GM21360 (cell line): ENCODE results near the gene ADGRL3.
"Not testable (repeated sequence)": the region's sequence is repeated elsewhere in the genome, so short reads cannot be mapped to it uniquely, and the experiment has no call there.

Experiments
- ATAC-seq: cut with Tn5 transposase; IDR thresholded peaks from one replicate; pipeline ENCODE4 v1.9.1; 2021; ENCODE audit warnings: mild to moderate bottlenecking, moderate library complexity; ENCODE audit not compliant: unreplicated experiment

Gene ADGRL3

DNA sequence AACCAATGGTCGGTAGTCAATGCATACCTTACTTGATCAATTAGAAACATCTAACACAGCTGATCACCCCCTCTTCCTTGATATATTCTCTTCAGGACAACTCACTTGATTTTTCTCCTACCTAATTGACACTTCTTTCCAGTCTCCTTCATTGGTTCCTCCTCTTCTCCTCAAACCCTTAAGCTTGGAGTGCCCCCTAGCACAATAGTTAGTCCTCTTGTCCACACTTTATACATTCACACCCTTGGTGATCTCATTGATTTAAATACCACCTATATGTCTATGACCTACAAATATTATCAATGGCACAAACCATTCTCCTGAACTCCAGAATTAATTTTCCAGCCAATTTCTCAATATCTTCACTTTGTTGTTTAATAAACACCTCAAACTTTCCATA, 724.0 kb downstream of the ADGRL3 start:
- no peak for ATAC-seq

DNA sequence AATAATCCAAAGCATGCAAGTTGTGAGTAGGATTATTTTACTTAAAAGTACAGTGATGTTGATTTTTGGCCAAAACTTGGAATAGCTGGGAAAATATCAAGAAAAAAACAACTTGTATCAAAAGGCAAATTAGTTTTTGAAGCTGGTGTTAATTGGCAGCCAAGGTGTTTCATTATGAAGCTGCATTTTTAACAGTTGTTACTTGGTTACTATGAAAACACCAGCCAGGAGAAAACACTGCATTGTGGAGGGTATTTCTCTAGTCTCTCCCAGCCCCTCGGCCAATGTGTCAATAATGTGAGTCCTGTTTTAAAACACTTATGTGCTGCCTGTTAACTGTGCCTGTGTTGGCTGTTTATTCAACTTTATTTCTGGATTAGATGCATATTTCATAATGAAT, 733.4 kb downstream of the ADGRL3 start:
- ATAC-seq = no peak

DNA sequence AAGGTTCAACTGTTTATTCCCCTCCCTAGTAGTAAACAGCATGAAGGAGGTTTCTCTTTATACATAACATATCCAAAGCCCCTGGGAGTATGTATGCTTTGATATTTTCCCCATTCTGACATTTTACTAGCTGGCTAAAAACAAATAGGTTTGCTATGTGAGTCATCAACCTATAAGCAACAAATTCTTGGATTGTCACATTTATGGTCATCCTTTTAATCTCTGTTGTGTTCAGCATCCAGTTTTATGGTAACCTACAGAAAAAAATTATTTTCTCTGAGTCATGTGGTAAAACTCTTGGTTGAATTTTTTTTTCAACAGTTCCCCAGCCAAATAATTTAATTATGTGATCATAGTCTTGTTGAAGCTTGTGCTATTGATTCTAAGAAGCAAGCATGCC, 734.1 kb downstream of the ADGRL3 start:
- ATAC-seq = no peak

DNA sequence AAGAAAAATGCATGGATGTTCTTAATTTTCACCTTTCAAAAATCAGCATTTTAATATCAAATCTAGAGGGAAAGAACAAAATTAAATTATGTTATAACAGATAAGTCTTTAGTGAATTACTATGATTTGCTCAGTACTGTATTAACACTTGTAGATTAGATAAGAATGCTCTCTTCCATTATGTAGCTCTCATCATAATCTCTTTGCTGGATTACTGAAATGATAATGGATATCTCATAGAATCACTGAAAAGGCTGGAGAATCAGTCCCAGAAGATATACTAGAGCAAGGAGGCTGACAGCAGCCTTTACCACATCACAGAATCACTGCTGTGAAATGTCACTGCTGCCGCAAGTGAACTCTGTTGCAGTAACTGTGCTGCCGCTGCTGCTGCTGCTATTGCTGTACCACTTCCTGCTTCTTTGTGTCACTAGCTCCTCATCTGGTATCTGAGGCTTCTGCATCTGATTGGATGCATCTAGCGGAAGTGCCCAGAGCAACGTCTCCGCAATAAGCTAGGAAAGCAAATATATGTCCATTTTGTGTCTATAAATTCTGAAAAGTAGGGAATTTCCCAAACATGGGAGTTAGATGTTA, 738.2 kb downstream of the ADGRL3 start:
- no peak for ATAC-seq

DNA sequence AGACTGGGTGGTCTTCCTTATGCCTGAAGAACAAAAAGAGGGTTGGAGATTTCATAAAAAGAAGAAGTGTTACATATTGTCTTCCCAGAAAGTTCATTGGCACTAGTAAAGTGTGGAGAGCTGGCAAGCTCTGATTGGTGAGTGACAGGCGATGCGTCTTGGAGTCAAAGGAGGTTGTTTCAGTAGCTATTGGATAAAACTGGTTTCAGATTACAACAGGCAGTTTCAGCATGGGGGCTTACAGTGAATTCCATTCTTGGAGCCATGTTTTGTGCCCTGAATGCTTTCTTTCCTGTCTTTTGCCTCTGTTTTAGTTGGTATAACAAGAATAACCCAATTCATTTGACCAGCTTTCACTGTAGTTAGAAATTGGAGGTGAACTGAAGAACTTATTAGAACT, 750.5 kb downstream of the ADGRL3 start:
- ATAC-seq = no peak

DNA sequence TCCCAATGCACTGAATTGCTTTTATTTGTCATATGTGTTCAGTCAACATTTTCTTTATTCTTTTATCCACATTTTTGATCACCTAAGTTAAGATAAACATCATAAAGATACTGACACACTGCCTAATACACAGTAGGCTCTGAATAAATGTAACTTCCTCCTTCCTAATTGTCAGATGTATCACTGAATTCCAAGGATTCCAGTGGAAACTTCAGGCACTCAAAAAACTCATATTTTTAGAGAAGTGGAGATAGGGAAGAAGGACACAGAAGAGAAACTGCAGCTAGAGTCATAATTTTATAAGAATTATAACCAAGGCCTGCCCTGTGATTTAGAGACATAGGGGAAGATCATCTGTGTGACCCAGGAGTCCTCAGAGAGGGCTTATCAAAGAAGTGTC, 753.3 kb downstream of the ADGRL3 start:
- no peak for ATAC-seq

DNA sequence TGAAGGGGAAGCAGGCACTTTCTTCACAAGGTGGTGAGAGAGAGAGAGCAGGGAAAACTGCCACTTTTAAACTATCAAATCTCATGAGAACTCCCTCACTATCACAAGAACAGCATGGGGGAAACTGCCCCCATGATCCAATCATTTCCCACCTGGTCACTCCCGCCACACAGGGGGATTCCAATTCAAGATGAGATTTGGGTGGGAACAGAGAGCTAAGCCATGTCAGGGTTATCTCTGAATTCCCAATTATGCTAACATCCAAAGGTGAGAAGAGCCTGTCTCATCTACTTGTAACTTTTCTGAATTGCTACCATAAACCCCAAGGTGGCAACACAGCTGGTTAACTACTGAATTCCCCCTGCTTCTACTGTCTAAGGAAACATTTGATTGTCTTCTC, 758.5 kb downstream of the ADGRL3 start:
- ATAC-seq = no peak

DNA sequence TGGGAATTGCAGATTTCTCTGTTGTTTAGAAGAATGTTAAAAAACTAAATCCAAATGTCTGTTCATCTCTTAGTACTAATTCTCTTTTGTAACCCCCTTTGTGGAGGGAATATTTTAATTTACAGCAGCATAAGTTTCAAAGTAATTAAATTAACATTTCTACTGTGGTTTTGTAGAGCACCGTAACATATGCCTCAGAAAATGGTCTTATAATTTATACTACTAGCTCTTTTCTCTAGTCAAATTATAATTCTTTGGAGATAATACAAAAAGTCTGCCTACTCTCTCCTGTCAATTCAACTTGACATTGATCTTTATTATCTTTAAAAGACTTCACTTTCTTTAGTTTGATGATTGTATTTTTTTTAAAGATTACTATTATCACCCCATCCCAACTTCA, 759.0 kb downstream of the ADGRL3 start:
- ATAC-seq = no peak

DNA sequence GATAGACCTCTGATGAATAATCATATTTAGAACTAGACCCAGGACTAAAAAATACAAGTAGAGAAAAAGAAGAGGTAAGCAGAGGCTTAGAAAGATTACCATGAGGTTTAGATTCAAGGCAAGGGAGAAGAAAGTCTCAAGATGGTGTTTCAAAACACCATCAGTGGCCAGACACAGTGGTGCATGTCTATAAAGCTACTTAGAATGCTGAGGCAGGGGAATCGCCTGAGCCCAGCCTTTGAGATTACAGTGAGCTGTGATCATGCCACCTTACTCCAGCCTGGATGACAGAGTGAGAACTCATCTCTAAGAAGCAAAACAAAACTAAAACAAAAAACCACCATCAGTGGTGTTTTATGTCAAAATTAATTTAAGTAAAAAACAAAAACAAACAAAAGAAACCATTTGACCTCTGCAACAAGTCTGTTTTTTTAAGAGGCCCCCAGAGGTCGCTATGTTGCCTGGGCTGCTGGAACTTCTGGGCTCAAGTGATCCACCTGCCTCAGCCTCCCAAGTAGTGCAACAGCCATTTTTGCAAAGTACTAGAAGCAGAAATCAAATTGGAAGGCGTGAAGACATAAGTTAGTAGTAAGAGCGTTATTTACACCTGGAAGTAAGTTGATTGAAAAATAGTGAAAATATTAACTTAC, 784.3 kb downstream of the ADGRL3 start:
- ATAC-seq = no peak

DNA sequence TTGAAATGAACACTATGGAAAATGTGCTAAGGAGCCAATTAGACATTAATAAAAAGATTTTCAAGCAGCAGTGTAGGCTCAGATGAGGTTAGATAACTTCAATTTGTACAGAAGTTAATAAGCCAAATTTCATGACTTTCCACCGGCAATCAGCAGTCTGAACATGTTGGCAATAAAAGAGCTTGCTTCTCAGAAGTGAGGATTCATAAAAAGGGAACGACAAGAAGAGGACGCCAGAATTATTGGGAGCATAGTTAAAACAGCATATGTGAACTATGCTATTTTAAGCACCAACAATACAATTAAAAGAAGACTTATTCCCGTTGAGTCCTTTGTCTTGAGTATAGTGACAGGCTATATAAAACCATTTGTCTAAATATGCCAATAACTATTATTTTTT, 785.3 kb downstream of the ADGRL3 start:
- ATAC-seq = no peak

DNA sequence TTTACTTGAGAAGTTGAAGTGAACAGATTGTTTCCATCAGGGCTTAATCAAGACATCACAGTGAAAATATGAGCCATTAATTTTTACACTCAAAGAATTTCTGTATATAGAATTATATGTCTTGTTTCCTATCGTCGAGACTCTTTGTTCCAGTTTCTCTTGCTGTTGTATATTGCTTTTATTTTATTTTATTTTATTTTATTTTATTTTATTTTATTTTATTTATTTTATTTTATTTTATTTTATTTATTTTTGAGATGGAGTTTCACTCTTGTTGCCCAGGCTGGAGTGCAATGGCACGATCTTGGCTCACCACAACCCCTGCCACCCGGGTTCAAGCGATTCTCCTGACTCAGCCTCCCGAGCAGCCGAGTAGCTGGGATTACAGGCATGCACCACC, 786.8 kb downstream of the ADGRL3 start:
- ATAC-seq = not testable (repeated sequence)

DNA sequence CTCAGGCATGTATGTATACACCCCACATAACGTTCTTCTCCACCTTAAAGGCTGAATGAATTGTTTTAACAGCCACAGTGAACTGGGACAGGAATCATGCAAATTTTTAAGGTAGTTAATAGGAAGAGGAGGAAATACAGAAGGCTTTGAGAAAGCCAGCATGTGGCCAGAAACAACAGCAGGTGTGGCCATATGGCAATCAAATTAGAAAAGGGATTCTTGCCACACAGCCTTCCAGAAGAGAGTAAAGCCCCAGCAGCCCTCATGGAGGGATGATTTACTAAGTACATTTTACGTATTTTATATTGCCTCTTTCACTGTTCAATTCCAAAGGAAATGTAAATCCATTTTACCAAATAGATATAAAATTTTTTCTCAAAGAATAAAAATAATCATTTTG, 792.2 kb downstream of the ADGRL3 start:
- no peak for ATAC-seq

DNA sequence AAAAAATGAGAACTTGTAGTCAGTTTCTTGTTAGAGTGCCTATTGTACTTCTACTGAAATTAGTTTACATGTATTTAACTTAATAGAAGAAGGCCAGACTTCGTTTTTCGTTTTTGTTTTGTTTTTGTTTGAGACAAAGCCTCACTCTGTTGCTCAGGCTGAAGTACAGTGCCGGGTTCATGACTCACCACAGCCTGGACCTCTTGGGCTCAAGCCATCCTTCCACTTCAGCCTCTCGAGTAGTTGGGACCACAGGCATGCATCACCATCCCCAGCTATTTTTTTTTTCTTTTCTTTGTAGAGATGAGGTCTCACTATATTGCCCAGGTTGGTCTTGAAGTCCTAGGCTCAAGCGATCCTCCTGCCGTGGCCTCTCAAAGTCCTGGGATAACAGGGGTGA, 793.9 kb downstream of the ADGRL3 start:
- no peak for ATAC-seq

DNA sequence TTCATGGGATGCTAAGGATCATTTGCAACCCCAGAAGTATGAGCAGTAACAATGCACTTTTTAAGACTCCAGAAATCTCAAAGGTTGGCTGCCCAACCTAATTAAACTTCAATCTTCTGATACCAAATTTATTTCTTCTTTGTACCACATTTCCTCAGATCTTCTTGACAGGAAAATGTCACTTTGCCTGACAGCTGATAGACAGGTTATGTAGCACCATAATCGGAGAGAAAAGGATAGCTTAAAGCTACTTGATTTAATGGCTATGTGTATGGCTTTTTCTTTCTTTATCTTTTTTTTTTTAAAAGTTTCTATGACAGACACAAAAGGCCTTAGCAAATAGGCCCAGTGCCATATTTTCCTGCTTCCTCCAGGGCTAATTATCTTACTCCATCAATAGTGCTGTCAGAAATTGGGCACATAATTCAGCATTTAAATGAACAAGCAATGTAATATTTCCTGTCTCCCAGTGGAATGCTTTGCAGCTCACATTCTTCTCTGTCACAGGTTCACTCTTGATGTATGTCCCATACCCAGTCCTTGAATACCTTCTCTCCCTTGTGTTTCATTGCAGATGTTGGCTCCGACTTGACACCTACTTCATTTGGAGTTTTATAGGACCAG, 795.7 kb downstream of the ADGRL3 start:
- no peak for ATAC-seq

DNA sequence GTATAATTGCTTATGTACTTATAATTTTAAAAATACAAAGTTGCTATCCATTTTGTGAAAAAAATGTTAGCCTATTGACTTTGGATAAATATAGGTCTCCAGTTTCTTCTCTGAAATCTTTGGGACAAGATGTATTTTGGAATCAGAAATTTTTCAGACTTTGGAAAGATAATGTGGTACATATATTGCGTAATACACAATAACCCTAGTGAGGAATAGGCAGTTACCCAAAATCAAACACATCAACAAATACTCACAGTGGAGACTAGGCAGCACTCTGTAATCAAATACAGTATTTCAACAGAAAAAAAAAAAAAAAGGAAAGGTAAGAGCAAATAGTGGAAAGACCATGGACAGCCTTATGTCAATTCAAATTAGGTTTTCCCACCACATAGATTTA, 796.8 kb downstream of the ADGRL3 start:
- no peak for ATAC-seq

DNA sequence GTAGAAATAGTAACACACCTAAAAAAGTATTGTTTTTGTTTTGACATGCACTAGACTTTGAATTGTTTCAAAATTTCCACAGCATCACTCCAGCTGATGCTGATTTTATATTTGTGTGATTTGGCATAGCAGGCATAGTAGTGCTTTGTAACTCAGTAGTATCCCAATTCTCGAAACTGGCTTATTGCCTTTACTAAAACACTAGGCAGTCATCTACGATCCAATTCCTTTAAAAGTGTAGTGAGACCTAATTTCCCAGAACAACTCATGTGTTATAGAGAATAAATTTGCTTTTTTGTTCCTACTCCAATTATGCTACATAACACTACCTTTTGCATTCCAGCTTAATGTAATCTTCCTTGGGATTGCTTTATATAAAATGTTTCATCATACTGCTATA, 797.7 kb downstream of the ADGRL3 start:
- ATAC-seq = no peak

DNA sequence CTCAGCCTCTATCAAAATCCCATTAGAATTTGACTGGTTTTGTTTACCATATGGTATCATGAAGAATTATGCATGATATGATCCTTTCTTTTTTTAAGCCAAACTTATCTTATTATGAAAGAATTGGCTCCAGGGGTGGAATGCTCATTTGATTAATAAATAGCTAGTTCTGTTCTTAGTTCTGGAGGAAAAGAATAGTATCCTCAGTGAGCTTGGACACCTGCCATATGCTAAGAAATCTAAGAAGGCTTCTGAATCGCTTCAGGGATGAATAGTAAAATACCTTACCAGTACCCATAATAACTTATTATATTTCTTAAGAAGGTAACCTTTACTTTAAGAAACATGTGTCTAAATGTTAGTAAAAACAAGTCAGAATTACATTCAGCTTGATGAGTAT, 803.6 kb downstream of the ADGRL3 start:
- ATAC-seq = no peak

DNA sequence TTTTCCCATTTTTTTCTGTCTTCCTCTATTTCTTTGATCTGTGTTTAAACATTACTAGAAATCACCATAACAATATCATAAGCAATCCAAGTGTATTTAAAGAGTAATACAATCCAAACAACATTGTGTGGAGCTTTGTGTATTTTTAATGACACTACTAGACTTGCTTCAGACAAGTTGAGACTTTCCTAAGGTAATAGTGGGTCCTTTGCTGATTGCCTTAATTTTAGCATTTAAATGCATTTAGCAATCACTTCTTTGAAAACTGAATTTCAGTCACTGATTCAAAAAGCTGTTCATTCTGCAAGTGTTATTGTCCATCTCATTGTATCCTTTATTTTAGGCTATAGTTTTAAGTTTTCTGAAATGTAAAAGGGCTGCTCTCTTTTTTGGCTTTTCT, 804.8 kb downstream of the ADGRL3 start:
- ATAC-seq = no peak

DNA sequence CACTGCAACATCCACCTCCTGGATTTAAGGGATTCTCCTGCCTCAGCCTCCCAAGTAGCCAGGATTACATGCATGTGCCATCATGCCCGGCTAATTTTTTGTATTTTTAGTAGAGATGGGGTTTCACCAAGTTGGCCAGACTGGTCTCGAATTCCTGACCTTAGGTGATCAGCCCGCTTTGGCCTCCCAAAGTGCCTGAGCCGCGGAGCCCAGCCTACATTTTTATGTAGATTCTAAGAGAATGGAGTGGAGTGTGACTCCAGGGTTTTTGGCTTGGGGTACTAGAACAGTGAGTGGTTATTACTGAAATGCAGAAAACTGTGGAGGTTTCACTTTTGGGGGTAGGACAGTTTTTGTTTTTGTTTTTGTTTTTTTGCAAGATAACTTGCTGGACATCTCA, 806.0 kb downstream of the ADGRL3 start:
- ATAC-seq = no peak

DNA sequence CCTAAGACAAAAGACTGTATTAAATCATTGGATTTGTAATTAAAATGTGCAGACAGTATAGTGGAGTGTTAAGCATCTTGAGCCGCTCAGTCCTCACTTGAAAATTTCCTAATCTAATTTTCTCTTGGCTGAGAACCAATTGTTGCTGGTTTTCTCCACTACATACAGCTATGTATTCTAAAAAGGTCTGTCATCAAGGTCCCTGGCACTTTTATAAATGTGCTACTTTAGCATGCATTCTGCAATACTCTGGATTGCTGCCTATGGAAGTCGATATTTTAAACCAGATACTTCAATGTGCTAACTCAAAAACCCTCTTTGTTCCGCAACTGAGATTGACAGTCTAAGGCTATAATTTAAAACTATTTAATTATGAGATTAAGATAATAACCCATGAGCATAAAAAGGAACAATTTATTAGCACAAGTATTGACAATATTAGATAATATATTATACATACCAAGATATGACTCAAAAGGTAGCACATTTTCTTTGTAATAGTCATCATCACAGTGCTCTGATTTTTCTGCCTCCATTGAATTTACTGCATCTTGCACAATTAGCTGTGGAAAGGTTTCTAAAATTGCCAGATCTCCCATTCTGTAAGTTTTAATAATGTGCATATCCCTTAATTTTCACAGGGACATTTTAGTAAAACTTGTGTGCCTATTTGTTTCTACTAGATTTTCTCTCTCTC, 815.1 kb downstream of the ADGRL3 start:
- no peak for ATAC-seq

DNA sequence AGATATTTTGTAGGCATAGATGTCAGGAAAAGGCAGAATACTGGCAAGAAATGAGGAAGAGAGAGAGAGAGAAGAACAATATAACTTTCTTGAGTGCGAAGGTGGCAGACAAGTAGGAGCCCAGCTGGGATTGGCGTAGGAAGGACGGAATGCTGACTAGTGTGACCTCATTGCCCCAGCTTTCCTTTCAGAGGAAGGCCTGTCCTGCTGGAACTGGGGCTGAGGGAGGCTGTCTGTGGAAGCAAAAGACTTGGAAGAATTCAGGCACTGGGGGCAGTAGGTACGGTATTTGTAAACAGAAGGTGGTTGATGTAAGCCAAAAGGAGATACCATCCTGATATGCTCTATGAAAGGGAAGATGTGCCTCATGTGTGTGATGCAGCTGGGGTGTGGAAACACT, 818.4 kb downstream of the ADGRL3 start:
- no peak for ATAC-seq

DNA sequence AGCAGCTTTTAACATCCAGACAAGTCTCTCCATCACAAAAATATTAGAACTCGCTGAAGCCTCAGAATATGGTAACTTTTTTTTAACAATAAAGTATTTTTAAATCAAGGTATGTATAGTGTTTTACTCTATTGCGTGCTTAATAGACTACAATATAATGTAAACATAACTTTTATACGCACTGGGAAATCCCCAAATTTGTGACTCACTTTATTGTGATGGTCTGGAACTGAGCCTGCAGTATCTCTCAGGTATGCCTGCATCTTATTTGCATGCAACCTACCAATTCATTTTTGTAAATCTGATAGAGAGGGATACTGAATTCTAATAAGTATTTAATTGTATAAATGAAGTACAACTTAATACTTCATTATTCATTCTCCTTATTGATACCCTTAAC, 823.5 kb downstream of the ADGRL3 start:
- ATAC-seq = no peak
